RCC 7860 (cell line): ENCODE measurements around the gene AFF1.

Experiments
- DNase-seq: peaks from one replicate; pipeline ENCODE4 v3.0.0-alpha.2; 2015; ENCODE audit warnings: low spot score
- FAIRE-seq: peaks from 2 replicates; lab custom pipeline; 2012; peaks lifted over from hg19 to GRCh38; lab: Jason Lieb, UNC

AFF1 gene

DNA sequence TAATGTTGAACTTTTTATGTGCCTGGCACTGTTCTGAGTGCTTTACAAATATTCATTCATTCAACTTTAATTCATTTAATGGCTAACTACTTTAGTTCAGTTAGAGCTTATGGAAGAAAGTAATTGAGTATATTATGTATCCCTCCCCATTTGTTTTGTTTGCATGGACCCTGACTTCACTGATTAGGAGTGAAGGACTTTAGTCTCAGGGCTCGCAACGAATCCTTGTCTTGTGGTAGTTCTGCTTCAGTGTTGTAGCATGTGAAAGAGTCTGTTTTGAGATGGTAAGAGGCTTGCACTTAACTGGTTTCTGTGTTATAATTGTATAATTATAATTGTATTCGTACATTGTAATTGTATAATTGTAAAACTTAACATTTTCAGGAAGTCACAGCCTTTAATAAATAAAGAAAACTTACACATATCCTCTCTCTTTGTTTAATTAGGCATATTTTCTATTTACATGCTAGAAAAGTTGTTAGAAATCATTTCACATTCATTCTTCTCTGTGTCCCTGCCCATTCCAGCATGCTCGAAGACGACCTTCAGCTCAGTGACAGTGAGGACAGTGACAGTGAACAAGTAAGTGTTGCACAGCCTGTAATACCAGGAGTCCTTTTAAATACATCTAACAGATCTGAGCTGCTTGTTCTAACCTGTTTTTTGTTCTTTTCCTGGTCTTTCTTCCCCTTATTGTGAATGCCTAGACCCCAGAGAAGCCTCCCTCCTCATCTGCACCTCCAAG, 170.5 kb downstream of the AFF1 start:
- FAIRE-seq (no peak), DNase-seq (no peak)

DNA sequence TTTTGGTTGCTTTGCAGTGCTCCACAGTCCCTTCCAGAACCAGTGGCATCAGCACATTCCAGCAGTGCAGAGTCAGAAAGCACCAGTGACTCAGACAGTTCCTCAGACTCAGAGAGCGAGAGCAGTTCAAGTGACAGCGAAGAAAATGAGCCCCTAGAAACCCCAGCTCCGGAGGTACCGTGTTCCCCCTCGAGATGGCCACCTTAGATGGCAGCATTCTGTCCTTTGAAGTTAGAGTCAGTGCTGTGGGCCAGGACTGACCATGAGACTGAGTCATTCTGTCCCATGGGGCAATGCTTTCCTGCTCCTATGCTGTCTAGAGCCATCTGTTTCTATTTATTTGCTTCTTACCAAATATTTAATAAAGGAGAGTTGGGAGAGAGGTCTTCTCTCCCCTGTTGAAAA, 173.3 kb downstream of the AFF1 start:
- peak; percentile 95 for FAIRE-seq
- peak; percentile 92 for DNase-seq

DNA sequence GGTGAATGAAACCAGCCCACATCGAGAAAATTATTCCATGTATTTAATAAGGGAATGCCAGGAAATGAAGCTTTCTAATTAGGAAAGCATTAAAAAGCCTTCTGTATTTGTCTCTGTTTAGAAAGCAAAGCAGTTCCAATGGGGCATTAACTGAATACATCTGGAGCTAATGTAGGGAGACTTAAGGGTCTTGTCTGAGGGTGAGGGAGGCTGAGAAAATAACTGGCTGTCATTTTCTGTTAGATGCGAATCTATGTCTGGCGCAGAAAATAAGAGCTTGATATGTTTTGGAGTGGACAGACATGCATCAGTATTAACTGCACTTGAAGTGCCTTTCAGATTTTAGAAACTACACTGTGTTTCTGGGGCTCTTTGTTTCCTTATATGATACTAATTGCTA, 174.3 kb downstream of the AFF1 start:
- DNase-seq = no peak
- FAIRE-seq = no peak

DNA sequence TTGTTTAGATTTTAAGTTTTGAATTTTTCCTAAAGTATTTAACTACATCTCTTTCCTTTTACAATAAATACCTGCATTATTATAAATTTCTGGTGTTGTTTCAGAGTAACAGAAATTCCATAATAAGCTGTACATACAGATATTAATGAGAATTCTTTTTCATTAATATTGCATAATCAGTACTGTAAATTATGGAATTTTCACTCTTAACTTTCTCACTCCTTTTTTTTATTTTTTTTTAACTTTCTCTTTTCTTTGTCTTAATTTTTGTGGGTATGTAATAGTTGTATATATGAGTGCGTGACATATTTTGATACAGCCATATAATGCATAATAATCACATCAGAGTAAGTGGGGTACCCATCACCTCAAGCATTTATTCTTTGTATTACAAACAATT, 175.1 kb downstream of the AFF1 start:
- DNase-seq (no peak), FAIRE-seq (no peak)

DNA sequence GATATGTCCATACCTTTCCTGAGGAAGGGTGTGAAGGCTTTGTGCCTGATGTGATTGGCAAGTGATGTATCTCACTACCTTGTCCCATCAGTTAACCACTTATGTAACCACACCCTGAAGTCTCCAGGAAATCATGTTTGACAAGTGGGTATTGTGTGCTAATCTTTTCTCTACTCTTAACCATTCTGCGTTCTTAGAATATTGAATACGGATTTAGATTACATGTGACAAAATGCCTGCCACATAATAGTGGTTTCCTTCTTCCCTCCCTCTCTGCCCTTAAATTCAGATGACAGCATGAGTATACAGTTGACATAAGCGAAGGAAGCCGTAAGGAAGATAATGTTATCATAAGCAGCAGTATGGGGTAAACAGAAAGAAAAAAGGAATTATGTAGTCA, 177.3 kb downstream of the AFF1 start:
- FAIRE-seq (no peak), DNase-seq (no peak)

DNA sequence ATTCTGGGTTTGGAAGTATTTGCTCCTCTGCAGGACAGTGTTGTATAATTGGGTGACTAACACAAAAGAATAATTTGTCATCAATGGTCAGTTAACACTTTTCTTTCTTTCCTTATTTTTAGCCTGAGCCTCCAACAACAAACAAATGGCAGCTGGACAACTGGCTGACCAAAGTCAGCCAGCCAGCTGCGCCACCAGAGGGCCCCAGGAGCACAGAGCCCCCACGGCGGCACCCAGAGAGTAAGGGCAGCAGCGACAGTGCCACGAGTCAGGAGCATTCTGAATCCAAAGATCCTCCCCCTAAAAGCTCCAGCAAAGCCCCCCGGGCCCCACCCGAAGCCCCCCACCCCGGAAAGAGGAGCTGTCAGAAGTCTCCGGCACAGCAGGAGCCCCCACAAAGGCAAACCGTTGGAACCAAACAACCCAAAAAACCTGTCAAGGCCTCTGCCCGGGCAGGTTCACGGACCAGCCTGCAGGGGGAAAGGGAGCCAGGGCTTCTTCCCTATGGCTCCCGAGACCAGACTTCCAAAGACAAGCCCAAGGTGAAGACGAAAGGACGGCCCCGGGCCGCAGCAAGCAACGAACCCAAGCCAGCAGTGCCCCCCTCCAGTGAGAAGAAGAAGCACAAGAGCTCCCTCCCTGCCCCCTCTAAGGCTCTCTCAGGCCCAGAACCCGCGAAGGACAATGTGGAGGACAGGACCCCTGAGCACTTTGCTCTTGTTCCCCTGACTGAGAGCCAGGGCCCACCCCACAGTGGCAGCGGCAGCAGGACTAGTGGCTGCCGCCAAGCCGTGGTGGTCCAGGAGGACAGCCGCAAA, 179.6 kb downstream of the AFF1 start:
- no peak for DNase-seq

DNA sequence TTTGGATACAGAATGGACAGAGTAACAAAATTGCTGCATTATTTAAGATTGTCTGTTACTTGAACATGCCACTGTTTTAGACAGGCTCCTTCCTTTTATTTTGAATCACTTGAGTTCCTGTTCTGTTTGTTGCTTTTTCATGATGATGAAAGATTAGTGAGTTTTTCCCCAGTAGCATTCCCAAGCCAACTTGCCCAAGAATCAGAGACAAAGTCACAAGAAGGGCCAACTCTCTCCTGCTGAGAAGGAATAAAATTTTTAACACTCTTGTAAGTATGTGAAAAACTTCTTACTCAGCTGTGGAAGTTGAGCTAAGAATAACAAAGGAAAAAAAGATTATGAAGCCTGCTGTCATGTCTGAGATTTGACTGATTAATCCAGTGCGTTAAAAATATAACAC, 181.4 kb downstream of the AFF1 start:
- FAIRE-seq = no peak
- no peak for DNase-seq

More for the DNA sequence above, 179.6 kb downstream of the AFF1 start:
- no peak for FAIRE-seq

DNA sequence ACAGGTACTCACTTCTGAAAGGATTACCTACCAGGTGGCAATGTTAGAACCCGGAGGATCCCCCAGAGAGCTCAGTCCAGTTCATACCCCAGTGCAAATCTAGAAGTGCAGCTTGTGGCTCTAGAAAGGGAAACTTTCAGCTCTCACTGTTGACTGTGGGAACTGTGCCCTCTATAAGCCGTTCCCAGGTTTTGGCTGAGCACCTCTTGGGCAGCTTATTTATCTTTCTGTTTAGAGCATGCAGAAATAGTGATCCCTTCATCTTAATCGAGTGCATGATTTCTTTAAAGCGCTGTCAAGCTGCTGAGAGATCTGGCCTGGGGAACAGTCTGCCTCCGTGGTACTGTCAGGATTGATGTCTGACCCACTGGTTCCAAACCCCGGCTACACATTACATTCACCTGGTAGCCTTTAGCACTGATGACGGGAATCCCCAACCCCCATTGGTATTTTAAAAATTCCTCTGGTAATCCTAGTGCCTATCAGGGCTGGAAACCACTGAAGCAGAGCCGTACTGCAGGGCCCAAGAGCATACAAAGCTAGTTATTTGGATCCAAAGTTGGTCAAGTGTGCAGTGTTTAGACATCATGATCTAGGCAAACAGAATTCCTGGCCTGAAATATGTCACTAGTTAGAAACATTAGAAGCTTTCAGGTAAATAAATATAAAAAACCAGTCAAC, 182.4 kb downstream of the AFF1 start:
- FAIRE-seq (peak; percentile 97), DNase-seq (peak; percentile 97)

DNA sequence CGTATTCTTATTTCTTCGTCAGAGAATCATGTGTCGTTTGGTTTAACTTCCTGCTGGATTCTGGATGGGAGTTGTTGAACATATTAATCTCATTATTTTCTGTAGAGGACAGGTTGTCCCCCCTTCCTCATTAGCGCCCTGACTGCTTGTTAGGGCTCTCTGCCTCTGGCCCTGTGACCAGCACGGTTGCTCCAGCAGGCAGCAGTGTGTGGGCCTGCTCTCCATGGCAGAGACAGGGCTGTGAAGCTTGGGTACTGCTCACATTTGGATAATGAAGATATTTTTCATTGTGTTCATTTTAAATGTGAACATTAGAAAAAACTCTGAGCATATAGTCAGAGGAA, 182.9 kb downstream of the AFF1 start:
- no peak for DNase-seq
- no peak for FAIRE-seq

DNA sequence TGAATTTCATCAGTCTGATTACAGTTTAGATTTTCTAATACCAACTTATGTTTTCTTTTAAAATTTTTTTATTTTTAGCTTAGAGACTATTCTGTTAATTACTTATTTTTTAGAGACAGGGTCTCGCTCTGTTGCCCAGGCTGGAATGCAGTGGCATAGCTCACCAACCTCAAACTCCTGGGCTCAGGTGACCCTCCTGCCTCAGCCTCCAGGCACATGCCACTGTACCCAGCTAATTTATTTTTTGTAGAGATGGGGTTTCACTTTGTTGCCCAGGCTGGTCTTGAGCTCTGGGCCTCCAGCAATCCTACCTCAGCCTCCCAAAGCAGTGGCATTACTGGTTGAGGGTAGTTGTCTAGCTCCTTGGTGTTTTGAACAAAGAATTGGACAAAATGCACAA, 183.6 kb downstream of the AFF1 start:
- DNase-seq = peak; percentile 27
- FAIRE-seq = peak; percentile 47

DNA sequence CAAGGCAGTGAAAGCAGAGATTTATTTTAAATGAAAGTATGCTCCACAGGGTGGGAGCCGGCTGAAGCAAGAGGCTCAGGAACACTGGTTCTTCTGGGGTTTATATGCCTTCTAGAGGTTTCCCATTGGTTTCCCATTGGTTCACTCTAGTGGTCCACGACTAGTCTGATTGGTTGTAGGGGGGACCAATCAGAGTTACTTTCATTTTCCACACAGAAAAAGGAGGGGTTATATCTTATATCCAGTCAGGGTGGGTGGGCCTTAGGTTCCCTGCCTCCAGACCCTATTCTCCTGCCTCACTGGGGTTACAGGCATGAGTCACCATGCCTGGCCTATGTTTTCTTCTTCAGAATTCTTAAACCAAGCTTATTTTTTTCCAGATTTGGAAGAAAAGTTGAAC, 184.0 kb downstream of the AFF1 start:
- FAIRE-seq = peak; percentile 34

DNA sequence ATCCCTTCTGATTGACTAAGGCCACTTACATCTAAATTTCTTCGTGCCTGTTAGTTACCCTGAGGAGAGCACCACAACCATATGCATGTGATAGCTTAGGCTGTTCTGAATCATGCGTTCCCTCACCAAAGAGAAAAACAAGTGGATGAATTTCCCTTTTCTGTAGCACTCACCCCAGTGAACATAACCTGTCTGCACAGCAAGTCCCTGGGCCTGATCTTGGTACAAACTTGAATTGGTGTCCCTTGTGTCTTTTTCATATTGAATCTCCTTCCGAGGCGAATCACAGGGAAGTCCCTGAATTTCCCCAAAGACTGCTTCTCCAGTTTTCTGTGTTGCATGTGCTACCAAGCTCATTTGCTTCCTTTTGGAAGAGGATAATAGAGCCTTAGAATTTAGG, 185.2 kb downstream of the AFF1 start:
- no peak for DNase-seq
- no peak for FAIRE-seq

More for the DNA sequence above, 184.0 kb downstream of the AFF1 start:
- DNase-seq = peak; percentile 68

DNA sequence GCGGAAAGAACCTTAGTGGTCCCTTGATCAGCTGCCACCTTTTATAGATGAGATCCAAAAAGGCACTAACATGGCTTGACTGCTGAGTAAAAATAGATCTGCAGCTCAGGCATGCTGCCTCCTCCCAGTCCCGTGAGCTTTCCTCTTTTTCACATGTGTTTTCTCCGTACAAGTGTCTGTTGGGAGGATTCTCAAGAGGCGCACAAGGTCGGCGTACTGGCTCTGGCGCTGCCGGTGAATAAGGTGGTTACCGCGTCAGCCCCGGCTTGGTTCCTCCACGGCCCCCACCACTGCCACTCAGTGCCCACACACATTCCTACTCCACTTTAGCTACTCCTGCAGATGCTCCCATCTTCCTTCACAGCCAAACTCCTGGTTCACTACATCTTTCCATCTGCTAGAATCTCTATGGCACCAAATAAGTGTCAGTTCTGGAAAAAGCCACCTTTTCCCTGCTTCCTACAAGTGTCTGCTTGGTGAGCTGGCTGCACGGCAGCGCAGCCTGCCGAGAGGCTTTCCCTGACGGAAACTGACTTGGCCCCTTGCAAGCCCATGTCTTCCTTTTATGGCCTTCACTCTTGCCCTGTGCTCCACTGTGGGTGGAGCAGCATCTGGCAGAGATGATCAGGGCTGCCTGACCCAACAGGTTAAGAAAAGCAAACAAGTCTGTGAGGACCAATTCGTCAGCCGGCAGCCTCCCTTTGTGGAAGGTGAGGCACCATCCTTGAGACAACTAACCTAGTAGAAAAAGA, 185.8 kb downstream of the AFF1 start:
- FAIRE-seq (peak; percentile 23), DNase-seq (peak; percentile 69)

DNA sequence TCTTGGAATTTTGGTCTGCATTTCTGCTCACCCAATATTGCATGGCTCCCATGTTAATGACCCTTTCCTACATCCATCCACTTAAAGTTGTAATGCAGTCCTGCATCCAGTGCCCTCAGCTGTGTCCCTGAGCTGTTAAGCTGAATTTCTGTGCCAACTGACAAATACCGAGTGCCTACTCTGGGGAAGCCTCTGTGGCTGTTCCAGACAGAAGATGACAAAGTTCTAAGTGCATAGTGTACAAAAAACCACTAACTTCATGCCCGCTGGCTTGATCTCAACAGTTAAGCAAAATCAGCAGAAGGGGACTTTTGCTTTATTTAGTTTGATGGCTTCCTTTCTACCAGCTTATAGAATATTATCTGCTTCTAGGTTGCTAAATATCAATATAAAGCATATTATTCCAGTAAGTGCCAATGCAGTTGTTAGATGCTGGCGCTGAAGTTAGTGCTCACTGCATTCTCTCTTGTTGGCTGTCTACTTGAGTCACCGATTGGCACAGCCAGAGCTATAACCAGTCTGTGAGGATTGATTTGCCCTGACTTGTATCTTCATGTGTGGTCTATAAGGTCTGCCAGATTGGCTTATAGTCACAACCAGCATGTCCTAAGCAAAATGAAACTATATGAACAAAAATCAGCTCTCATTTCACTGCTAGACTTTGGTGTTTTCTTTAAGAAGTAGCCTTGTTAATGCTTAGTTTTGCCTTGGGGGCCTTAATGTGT, 186.7 kb downstream of the AFF1 start:
- FAIRE-seq (no peak), DNase-seq (peak; percentile 17)

DNA sequence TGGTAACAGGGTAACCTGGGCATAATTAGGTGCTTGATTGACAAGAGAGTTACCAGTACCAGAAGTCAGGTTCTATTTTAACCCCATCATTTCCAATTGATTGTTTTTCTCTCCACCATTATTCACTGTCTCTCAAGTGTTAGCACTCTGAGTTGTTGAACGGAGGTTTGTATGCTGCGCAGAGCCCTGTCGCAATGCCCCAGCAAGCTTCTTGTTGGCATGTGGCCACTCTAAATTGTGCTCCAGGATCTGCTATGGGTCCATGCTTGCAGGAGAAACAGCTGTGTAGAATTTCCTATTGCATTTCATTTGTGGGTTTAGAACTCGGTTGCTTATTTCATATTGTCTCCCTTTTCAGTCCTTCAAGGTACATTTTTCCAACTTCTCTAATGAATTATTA, 187.4 kb downstream of the AFF1 start:
- FAIRE-seq = no peak
- DNase-seq = no peak

DNA sequence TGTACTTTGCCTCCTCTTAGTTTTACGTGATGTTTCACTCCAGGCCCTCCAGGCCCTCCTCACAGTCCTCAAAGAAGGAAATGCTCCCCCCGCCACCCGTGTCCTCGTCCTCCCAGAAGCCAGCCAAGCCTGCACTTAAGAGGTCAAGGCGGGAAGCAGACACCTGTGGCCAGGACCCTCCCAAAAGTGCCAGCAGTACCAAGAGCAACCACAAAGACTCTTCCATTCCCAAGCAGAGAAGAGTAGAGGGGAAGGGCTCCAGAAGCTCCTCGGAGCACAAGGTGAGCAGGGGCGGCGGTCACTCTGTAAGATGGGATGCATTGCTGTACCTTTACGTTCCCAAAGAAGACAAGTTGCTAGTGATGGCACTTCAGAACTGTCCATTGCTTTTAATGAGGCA, 191.2 kb downstream of the AFF1 start:
- FAIRE-seq (no peak), DNase-seq (no peak)

DNA sequence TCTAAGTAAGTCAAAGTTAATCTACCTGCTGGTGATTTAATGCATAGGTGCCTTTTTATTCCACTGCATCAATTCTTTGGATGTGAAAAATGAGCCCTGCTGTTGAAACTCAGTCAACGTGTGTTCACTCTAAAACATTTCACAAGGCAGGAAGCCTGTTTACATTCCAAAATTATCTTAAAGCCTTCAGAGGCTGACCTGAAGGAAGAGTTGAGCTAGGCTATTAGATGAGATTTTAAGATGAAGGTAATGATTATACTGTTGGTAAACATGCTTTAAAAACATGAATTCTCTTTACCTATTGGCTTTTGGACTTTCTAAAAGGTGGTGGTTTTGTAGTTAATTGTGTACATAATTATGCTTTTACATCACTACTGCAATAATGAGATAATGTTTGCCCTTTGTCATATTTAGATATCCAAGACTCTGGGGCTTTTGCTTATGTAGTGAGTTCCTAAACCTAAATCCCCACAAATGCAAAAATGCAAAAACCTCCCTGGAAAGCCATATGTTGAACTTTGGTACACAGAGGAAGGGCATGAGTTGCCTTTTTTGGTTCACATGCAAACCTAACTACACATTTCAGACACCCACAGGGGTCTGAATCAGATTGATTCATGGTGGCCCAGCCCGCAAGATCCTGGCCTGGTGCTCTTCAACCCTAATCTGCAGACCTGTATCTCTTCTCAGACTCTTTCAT, 193.3 kb downstream of the AFF1 start:
- FAIRE-seq (no peak), DNase-seq (no peak)

DNA sequence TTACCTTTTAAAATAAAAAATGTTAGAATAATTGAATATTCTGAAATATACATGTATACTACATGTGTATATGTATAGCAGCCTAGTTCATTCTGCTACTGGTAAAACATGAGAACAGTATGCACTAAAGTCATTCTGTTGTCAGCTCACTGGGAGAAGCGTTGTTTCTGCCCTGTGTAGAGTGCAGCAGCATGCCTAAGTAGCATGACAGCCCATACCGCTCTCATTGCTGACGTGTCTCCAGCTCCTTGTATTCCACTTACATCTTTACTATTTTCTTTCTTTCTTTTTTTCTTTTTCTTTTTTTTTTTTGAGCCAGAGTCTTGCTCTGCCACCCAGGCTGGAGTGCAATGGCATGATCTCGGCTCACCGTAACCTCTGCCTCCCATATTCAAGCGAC, 194.9 kb downstream of the AFF1 start:
- FAIRE-seq (no peak), DNase-seq (no peak)

DNA sequence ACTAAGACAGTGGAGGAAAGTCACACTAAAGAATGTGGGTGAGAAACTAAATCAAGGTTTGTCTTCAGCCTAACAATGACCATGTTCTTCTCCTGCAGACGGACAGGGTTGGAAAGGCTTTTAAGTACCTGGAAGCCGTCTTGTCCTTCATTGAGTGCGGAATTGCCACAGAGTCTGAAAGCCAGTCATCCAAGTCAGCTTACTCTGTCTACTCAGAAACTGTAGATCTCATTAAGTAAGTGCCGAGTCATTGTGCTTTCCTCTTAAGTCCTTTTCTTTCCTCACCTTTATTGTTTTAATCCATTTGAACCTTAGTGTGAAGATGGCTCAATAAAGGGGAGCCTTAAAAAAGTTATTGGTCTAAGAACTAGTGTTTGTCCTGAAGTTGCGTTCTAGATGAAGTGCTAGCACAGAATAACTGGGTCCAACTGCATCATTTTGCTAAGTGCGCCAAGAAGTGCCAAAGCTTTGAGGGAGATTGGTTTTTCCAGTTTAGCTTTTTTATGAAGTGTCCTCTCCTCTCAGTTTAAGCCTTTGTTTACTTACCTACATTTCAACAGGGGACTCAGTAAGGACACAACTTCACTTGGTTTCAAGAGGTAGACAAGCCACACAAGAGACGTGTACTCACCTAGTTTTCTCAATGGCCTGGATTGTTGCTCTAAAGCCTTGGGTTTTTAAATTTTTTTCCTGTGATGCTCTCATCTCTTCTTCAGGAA, 196.3 kb downstream of the AFF1 start:
- DNase-seq (no peak), FAIRE-seq (no peak)
